Liver (tissue), 9 donors: ENCODE measurements around the gene ZNF488. TPM values are rescaled to one million over a fixed set of nuclear protein-coding genes. Genes with fewer than 3 reads are reported as not detected.

Experiments
- DNase-seq: peaks from one replicate; pipeline ENCODE4 v3.0.0-alpha.2; 2017; ENCODE audit warnings: low spot score
- H3K27ac ChIP-seq, 2 donors: one replicate each; pipeline ENCODE4 v1.7.0; 2013; ENCODE audit warnings: inconsistent platforms in 2 of 2, low read length in 2 of 2, control low read depth in 1 of 2, low read depth in 1 of 2, mild to moderate bottlenecking in 1 of 2
- H3K27me3 ChIP-seq, 4 donors: one replicate each; pipeline versions ENCODE4 v1.6.1 to v1.7.0; 2013; ENCODE audit warnings: low read length in 3 of 4, inconsistent platforms in 1 of 4, mild to moderate bottlenecking in 1 of 4, moderate library complexity in 1 of 4; ENCODE audit not compliant: control insufficient read depth in 4 of 4, insufficient read depth in 4 of 4
- H3K36me3 ChIP-seq, 4 donors: one replicate each; pipeline versions ENCODE4 v1.6.1 to v1.7.0; 2013; ENCODE audit warnings: low read length in 3 of 4, mild to moderate bottlenecking in 3 of 4, low read depth in 1 of 4, moderate library complexity in 1 of 4; ENCODE audit not compliant: control insufficient read depth in 4 of 4, insufficient read depth in 3 of 4
- H3K4me1 ChIP-seq, 4 donors: one replicate each; pipeline versions ENCODE4 v1.6.1 to v1.7.0; 2013; ENCODE audit warnings: low read length in 3 of 4, mild to moderate bottlenecking in 3 of 4, moderate library complexity in 1 of 4; ENCODE audit not compliant: control insufficient read depth in 4 of 4, insufficient read depth in 4 of 4
- H3K4me3 ChIP-seq, 3 donors: one replicate each; pipeline versions ENCODE4 v1.6.1 to v1.7.0; 2013; ENCODE audit warnings: low read length in 3 of 3, control low read depth in 1 of 3, low read depth in 1 of 3, mild to moderate bottlenecking in 1 of 3
- H3K9ac ChIP-seq, 2 donors: one replicate each; pipeline ENCODE4 v1.7.0; 2013; ENCODE audit warnings: low read length in 2 of 2, mild to moderate bottlenecking in 2 of 2, moderate library complexity in 2 of 2, control low read depth in 1 of 2, low read depth in 1 of 2
- H3K9me3 ChIP-seq, 4 donors: one replicate each; pipeline versions ENCODE4 v1.6.1 to v1.7.0; 2013; ENCODE audit warnings: low read length in 3 of 4; ENCODE audit not compliant: control insufficient read depth in 4 of 4
- ATF3 ChIP-seq: IDR thresholded peaks from 2 replicates; pipeline ENCODE4 v1.6.1; 2016; ENCODE audit warnings: antibody characterized with exemption
- EGR1 ChIP-seq, 2 donors: IDR thresholded peaks; 2 replicates each; pipeline ENCODE4 v1.6.1; 2016 to 2018; ENCODE audit warnings: antibody characterized with exemption in 2 of 2, low read depth in 2 of 2
- FOXA1 ChIP-seq: IDR thresholded peaks from 2 replicates; pipeline ENCODE4 v1.6.1; 2016; ENCODE audit warnings: antibody characterized with exemption
- FOXA2 ChIP-seq: IDR thresholded peaks from 2 replicates; pipeline ENCODE4 v1.6.1; 2016; ENCODE audit warnings: antibody characterized with exemption
- GABPA ChIP-seq, 2 donors: IDR thresholded peaks in 1 of 2; conservative IDR thresholded peaks in 1 of 2; 2 replicates each; pipeline ENCODE4 v1.6.1; 2016; ENCODE audit warnings: antibody characterized with exemption in 2 of 2, mild to moderate bottlenecking in 1 of 2, moderate library complexity in 1 of 2
- HNF4A ChIP-seq, 2 donors: conservative IDR thresholded peaks; 2 replicates each; pipeline ENCODE4 v1.6.1; 2016; ENCODE audit warnings: antibody characterized with exemption in 2 of 2, mild to moderate bottlenecking in 2 of 2
- HNF4G ChIP-seq: IDR thresholded peaks from 2 replicates; pipeline ENCODE4 v1.6.1; 2016; ENCODE audit warnings: antibody characterized with exemption
- JUND ChIP-seq, 2 donors: IDR thresholded peaks; 2 replicates each; pipeline ENCODE4 v1.6.1; 2016; ENCODE audit warnings: antibody characterized with exemption in 2 of 2
- NR2F2 ChIP-seq: IDR thresholded peaks from 2 replicates; pipeline ENCODE4 v1.6.1; 2016; ENCODE audit warnings: antibody characterized with exemption
- RAD21 ChIP-seq, 2 donors: IDR thresholded peaks; 2 replicates each; pipeline ENCODE4 v1.6.1; 2016; ENCODE audit warnings: antibody characterized with exemption in 2 of 2, mild to moderate bottlenecking in 2 of 2
- REST ChIP-seq: IDR thresholded peaks from 2 replicates; pipeline ENCODE4 v1.6.1; 2016; ENCODE audit warnings: antibody characterized with exemption, mild to moderate bottlenecking
- RXRA ChIP-seq, 2 donors: IDR thresholded peaks; 2 replicates each; pipeline ENCODE4 v1.6.1; 2017 to 2018; ENCODE audit warnings: antibody characterized with exemption in 2 of 2, mild to moderate bottlenecking in 1 of 2
- SP1 ChIP-seq: IDR thresholded peaks from 2 replicates; pipeline ENCODE4 v1.6.1; 2018; ENCODE audit warnings: antibody characterized with exemption, mild to moderate bottlenecking
- TAF1 ChIP-seq: conservative IDR thresholded peaks from 2 replicates; pipeline ENCODE4 v1.6.1; 2016; ENCODE audit warnings: antibody characterized with exemption, mild to moderate bottlenecking
- YY1 ChIP-seq: IDR thresholded peaks from 2 replicates; pipeline ENCODE4 v1.6.1; 2016; ENCODE audit warnings: antibody characterized with exemption, mild to moderate bottlenecking
- WGBS: extraction: QIAGEN DNeasy Blood & Tissue Kit; methylation state at CpG from one replicate; pipeline ENCODE4 v1.1.7; 2013; 5-methylcytosine and 5-hydroxymethylcytosine counted together
- polyA plus RNA-seq, 2 donors: library from polyadenylated mRNA; stranded (reverse) in 1 of 2; unstranded in 1 of 2; fragments of 200-250 nt in 1 of 2; fragments of >200 nt in 1 of 2; fragmentation: Nextera tagmentation in 1 of 2; extraction: Ambion mirVana in 1 of 2; gene quantifications; one replicate each; pipeline versions ENCODE4 v1.2.1 to v1.2.3, GENCODE V29; 2013 to 2015
- total RNA-seq, 2 donors: library from RNA; depleted of rRNA; stranded (reverse); fragments of >200 nt; gene quantifications; one replicate each; pipeline ENCODE4 v1.2.3, GENCODE V29; 2014
- TF ChIP-seq, protein P1 (sequence below): fragments of 150-350 bp; IDR thresholded peaks from 2 replicates; pipeline ENCODE4 v1.5.1; 2017; ENCODE audit warnings: improper control_type of control experiment, low read depth, low read length; ENCODE audit not compliant: missing input control
- TF ChIP-seq, protein P2 (sequence below): IDR thresholded peaks from 2 replicates; pipeline ENCODE4 v1.6.1; 2016; ENCODE audit warnings: antibody characterized with exemption
- TF ChIP-seq, protein P3 (sequence below): IDR thresholded peaks from 2 replicates; pipeline ENCODE4 v1.6.1; 2016; ENCODE audit warnings: antibody characterized with exemption
- donor health status: healthy.
- donor health status: healthy.
- donor health status: healthy.
- donor health status: healthy.
- donor health status: healthy.

ZNF488 gene
- total and polyA plus RNA-seq, 4 donors: 0.02 to 0.09 TPM; not detected in 2

DNA sequence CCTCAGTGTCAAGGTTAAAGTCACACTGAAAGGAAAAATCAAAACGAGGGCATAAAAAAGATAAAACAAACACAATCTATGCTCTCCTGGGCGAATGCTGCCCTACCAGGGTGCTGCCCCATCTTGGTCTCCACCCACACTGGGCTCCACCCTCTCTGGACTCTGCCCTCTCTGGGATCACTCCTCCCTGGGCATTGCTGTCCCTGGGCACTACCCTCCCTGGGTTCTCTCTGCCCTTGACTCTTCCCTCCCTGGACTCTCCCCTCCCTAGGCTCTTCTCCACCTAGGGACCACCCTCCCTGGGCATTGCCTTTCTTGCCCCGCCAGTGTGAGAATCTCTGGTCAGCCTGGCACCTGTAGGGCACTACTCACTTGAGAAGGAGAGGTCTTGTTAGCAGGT, 53.3 kb downstream of the ZNF488 start:
- H3K4me1 ChIP-seq: peaks cover 0 to 12% (median 4%) of the 10 kb centered on the region in 4 donors
- no peak overlapping the region for H3K9ac ChIP-seq
- no peak overlapping the region for H3K27ac ChIP-seq
- TF ChIP-seq HNF4A (conservative IDR thresholded peaks at IDR 0.05) (peak; percentile 93), HNF4G (peak; percentile 78), RXRA (IDR thresholded peaks at IDR 0.05) (peak; percentile 50 to 60), REST (peak; percentile 24), TAF1 (no peak), GABPA (IDR thresholded peaks at IDR 0.05 in 1 of 2, conservative IDR thresholded peaks at IDR 0.05 in 1 of 2) (no peak), SP1 (peak; percentile 82)
- no peaks in the 10 kb centered on the region for H3K9me3 ChIP-seq
- no peaks in the 10 kb centered on the region for H3K36me3 ChIP-seq
- no peaks in the 10 kb centered on the region for H3K27me3 ChIP-seq
- no peak overlapping the region for H3K4me3 ChIP-seq
- no peak for DNase-seq
- 47% methylated on average over 3 of the region's 3 CpGs for WGBS

GRCh38 chr10:47330366-47330765, 53.7 kb downstream of the ZNF488 start:
- whole genome bisulfite sequencing: 76% methylated on average over 3 of the region's 3 CpGs
- no peak for DNase-seq

More at GRCh38 chr10:47330366-47330765, 53.7 kb downstream of the ZNF488 start:
- Histone ChIP-seq H3K27ac (no peak overlapping the region), H3K36me3 (no peaks in the 10 kb centered on the region), H3K9me3 (no peaks in the 10 kb centered on the region), H3K27me3 (no peaks in the 10 kb centered on the region), H3K4me1 (peaks cover 0 to 12% (median 4%) of the 10 kb centered on the region in 4 donors), H3K9ac (no peak overlapping the region), H3K4me3 (no peak overlapping the region)
- TF ChIP-seq HNF4G (no peak), SP1 (no peak), FOXA2 (no peak), ATF3 (no peak), TAF1 (no peak), RAD21 (IDR thresholded peaks at IDR 0.05) (no peak), NR2F2 (no peak), FOXA1 (no peak), YY1 (no peak), JUND (IDR thresholded peaks at IDR 0.05) (no peak), HNF4A (conservative IDR thresholded peaks at IDR 0.05) (no peak), EGR1 (IDR thresholded peaks at IDR 0.05; ENCODE audit: low read depth in 2 of 2) (no peak), REST (no peak), GABPA (IDR thresholded peaks at IDR 0.05 in 1 of 2, conservative IDR thresholded peaks at IDR 0.05 in 1 of 2) (no peak)
- TF ChIP-seq, protein P1, sequence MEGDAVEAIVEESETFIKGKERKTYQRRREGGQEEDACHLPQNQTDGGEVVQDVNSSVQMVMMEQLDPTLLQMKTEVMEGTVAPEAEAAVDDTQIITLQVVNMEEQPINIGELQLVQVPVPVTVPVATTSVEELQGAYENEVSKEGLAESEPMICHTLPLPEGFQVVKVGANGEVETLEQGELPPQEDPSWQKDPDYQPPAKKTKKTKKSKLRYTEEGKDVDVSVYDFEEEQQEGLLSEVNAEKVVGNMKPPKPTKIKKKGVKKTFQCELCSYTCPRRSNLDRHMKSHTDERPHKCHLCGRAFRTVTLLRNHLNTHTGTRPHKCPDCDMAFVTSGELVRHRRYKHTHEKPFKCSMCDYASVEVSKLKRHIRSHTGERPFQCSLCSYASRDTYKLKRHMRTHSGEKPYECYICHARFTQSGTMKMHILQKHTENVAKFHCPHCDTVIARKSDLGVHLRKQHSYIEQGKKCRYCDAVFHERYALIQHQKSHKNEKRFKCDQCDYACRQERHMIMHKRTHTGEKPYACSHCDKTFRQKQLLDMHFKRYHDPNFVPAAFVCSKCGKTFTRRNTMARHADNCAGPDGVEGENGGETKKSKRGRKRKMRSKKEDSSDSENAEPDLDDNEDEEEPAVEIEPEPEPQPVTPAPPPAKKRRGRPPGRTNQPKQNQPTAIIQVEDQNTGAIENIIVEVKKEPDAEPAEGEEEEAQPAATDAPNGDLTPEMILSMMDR: no peak
- TF ChIP-seq, protein P2, sequence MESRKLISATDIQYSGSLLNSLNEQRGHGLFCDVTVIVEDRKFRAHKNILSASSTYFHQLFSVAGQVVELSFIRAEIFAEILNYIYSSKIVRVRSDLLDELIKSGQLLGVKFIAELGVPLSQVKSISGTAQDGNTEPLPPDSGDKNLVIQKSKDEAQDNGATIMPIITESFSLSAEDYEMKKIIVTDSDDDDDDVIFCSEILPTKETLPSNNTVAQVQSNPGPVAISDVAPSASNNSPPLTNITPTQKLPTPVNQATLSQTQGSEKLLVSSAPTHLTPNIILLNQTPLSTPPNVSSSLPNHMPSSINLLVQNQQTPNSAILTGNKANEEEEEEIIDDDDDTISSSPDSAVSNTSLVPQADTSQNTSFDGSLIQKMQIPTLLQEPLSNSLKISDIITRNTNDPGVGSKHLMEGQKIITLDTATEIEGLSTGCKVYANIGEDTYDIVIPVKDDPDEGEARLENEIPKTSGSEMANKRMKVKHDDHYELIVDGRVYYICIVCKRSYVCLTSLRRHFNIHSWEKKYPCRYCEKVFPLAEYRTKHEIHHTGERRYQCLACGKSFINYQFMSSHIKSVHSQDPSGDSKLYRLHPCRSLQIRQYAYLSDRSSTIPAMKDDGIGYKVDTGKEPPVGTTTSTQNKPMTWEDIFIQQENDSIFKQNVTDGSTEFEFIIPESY: no peak
- TF ChIP-seq, protein P3, sequence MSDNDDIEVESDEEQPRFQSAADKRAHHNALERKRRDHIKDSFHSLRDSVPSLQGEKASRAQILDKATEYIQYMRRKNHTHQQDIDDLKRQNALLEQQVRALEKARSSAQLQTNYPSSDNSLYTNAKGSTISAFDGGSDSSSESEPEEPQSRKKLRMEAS: no peak
